CD4-positive, CD25-positive, alpha-beta regulatory T cell (primary cell): ENCODE data around the gene SYTL2. TPM values are rescaled to one million over a fixed set of nuclear protein-coding genes. Genes with fewer than 3 reads are reported as not detected.
"Not testable (repeated sequence)": the region's sequence is repeated elsewhere in the genome, so short reads cannot be mapped to it uniquely, and the experiment has no call there.

Source experiments
- ATAC-seq, 2 donors: fragments of 150-1000 bp; cut with Tn5 transposase; one replicate each; pipeline ENCODE4 v1.10.0; 2021; ENCODE audit warnings: low read depth in 2 of 2, moderate number of reproducible peaks in 2 of 2, moderate library complexity in 1 of 2
- DNase-seq, 3 donors: peaks; one replicate each; pipeline versions ENCODE4 v3.0.0 to v3.0.0-alpha.2; 2012 to 2022; ENCODE audit warnings: mixed read lengths in 1 of 3
- H3K27ac ChIP-seq: one replicate; pipeline ENCODE4 v1.7.0; 2013; ENCODE audit warnings: mild to moderate bottlenecking, low read length; ENCODE audit not compliant: insufficient read depth, poor library complexity, severe bottlenecking
- H3K27me3 ChIP-seq: one replicate; pipeline ENCODE4 v1.7.0; 2013; ENCODE audit warnings: low read length; ENCODE audit not compliant: control insufficient read depth, insufficient read depth
- H3K36me3 ChIP-seq: one replicate; pipeline ENCODE4 v1.7.0; 2013; ENCODE audit warnings: mild to moderate bottlenecking, low read length, moderate library complexity; ENCODE audit not compliant: control insufficient read depth, insufficient read depth
- H3K4me1 ChIP-seq: 2 replicates; pipeline ENCODE4 v1.7.0; 2013; ENCODE audit warnings: mild to moderate bottlenecking, low read length; ENCODE audit not compliant: insufficient read depth, control insufficient read depth, poor library complexity, severe bottlenecking
- H3K4me3 ChIP-seq: one replicate; pipeline ENCODE4 v1.7.0; 2013; ENCODE audit warnings: low read depth, mild to moderate bottlenecking, low read length, moderate library complexity
- H3K9me3 ChIP-seq, 2 experiments: 1 replicate in 1 of 2; 2 replicates in 1 of 2; pipeline ENCODE4 v1.7.0; 2013; ENCODE audit warnings: low read length in 2 of 2, mild to moderate bottlenecking in 1 of 2, moderate library complexity in 1 of 2; ENCODE audit not compliant: control insufficient read depth in 2 of 2
- H3K27ac Mint-ChIP-seq, 3 donors: one replicate each; pipeline ENCODE4 v1.8.0; 2020 to 2022; ENCODE audit warnings: mild to moderate bottlenecking in 3 of 3, mixed read lengths in 3 of 3, moderate library complexity in 2 of 3
- H3K27me3 Mint-ChIP-seq: one replicate; pipeline ENCODE4 v1.8.0; 2022; ENCODE audit warnings: mild to moderate bottlenecking, mixed read lengths
- H3K36me3 Mint-ChIP-seq: one replicate; pipeline ENCODE4 v1.8.0; 2020; ENCODE audit warnings: mixed read lengths
- H3K4me1 Mint-ChIP-seq, 4 donors: one replicate each; pipeline ENCODE4 v1.8.0; 2020 to 2022; ENCODE audit warnings: mixed read lengths in 4 of 4, mild to moderate bottlenecking in 1 of 4
- H3K4me3 Mint-ChIP-seq, 4 donors: one replicate each; pipeline ENCODE4 v1.8.0; 2020 to 2022; ENCODE audit warnings: mild to moderate bottlenecking in 4 of 4, mixed read lengths in 4 of 4, moderate library complexity in 3 of 4
- H3K9me3 Mint-ChIP-seq, 7 donors: one replicate each; pipeline ENCODE4 v1.8.0; 2020 to 2022; ENCODE audit warnings: mixed read lengths in 7 of 7, mild to moderate bottlenecking in 3 of 7, moderate library complexity in 2 of 7
- polyA plus RNA-seq, 4 donors: library from polyadenylated mRNA; unstranded; fragments of 300-500 nt; fragmentation: Illumina TruSeq; gene quantifications; one replicate each; pipeline ENCODE4 v1.2.3, GENCODE V29; 2021
- total RNA-seq: library from RNA; stranded (reverse); gene quantifications from one replicate; pipeline ENCODE4 v1.2.3, GENCODE V29; 2022

Gene SYTL2
- total and polyA plus RNA-seq, 5 donors from 2014 or later, result 4.5 to 40.0 (median 5.6) TPM

DNA sequence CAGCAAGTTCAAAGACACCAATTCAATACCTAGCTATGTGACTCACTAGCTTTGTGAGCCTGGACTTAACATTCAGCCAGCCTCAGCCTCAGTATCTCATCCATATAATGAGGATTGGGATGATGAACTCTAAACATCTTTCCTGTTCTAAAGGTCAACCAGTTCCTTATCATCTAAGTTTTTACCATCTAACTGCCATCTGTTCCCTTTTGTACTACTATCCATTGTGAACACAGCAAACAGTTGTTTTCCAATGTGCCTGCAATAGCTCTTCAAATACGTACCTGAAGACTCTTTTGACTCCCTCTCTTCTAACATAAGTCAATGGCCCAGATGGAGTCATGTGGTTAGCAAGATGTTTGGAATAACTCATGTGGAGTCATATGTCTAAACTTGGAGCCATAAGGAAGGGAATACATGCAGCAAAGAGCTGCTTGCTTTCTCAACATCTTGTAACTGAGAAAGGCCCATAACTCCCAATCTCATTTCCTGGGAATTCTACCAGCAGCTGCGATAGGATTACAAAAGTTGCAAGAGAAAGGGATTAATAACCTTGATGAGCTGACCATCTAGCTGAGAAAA, 19.4 kb downstream of the SYTL2 start:
- no peaks in the 10 kb centered on the region for H3K36me3 Mint-ChIP-seq
- DNase-seq (no peak), ATAC-seq (no peak)
- H3K27me3 Mint-ChIP-seq, result no peaks in the 10 kb centered on the region
- Histone ChIP-seq H3K27ac (no peak overlapping the region), H3K9me3 (no peaks in the 10 kb centered on the region), H3K27me3 (peaks cover 2% of the 10 kb centered on the region), H3K4me1 (no peaks in the 10 kb centered on the region), H3K4me3 (no peak overlapping the region), H3K36me3 (no peaks in the 10 kb centered on the region)
- H3K4me1 Mint-ChIP-seq, result peaks cover 0 to 12% (median 7%) of the 10 kb centered on the region in 4 donors
- H3K4me3 Mint-ChIP-seq, result no peak overlapping the region
- no peak overlapping the region for H3K27ac Mint-ChIP-seq
- peaks cover 0 to 1% (median 0%) of the 10 kb centered on the region in 7 donors for H3K9me3 Mint-ChIP-seq

DNA sequence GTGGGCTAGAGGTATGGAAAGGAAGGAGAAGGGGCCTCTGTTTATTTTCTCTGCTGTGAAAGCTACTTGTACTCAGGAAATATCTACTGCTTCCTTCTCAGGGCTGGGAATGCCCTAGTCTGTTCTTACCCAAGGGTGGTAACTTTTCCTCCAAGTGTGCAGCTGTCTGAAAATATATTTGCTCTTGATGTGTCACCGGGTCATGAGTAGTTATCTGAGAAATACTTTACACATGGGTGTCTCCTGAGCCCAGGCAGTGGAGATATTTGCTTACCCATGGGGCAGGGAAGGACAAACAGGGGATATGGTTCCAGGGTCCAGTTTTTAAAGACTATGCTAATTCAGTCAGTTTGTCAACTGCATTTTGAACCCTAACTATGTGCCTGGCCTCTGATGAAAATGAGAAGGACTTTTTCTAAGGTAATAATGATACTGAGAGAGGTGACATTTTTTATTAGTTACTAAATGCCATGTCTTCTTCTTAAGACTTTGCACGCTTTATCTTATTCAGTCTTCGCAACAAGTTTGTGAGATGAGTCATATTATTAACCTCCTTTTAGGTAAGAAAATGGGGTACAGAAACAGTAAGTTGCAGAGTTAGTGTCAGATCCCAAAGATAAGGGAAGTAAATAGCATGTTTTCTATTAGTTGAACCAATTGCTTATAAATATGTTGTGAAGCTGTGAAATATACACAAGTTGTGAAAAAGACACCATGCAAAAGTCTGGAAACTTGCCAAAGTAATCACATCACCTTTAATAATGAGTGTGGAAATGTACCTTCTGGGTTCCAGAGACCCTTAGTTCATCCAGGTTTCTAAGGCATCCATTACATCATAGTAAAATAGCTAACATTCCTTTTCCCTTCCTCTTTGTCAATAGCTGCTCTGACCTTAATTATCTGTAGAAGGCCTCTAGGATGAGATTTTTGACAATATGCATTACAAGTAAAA, 22.9 kb downstream of the SYTL2 start:
- Mint-ChIP-seq H3K4me1 (peaks cover 0 to 18% (median 9%) of the 10 kb centered on the region in 4 donors), H3K4me3 (peak overlapping the region in 1 of 4 donors; percentile 2), H3K27me3 (no peaks in the 10 kb centered on the region), H3K27ac (peak overlapping the region; percentile 1 to 61 (median 20)), H3K36me3 (no peaks in the 10 kb centered on the region), H3K9me3 (peaks cover 0 to under 1% (median 0%) of the 10 kb centered on the region in 7 donors)
- ATAC-seq (no peak), DNase-seq (no peak)
- H3K4me1 ChIP-seq, result no peaks in the 10 kb centered on the region
- H3K36me3 ChIP-seq, result no peaks in the 10 kb centered on the region
- peak overlapping the region; percentile 8 for H3K27ac ChIP-seq
- no peak overlapping the region for H3K4me3 ChIP-seq
- H3K27me3 ChIP-seq, result no peaks in the 10 kb centered on the region
- no peaks in the 10 kb centered on the region for H3K9me3 ChIP-seq

DNA sequence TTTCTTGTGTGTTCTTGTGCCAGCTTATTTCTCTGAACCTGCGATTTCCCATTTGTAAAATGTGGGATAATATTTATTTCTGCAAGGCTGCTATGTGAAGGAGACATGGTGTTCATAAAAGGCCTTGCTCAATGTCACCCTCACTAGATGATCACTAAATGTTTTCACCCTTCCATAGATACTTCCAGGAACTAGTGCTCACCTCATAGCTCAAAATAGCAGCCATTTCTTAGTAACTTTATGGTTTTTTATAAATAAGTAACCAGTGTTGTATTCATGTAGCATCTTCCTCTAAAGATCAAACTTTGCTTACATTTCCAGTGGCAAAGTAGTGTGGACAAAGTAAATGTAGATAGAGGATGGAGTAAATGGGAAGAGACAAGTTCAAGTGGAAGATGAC, 23.8 kb downstream of the SYTL2 start:
- peaks cover 4% of the 10 kb centered on the region for H3K36me3 Mint-ChIP-seq
- peaks cover 0 to 18% (median 9%) of the 10 kb centered on the region in 4 donors for H3K4me1 Mint-ChIP-seq
- H3K27me3 Mint-ChIP-seq, result no peaks in the 10 kb centered on the region
- Histone ChIP-seq H3K4me3 (no peak overlapping the region), H3K27ac (no peak overlapping the region), H3K27me3 (no peaks in the 10 kb centered on the region), H3K9me3 (peaks cover 0 to 3% of the 10 kb centered on the region in 2 experiments), H3K4me1 (no peaks in the 10 kb centered on the region), H3K36me3 (no peaks in the 10 kb centered on the region)
- no peak overlapping the region for H3K4me3 Mint-ChIP-seq
- no peak overlapping the region for H3K27ac Mint-ChIP-seq
- DNase-seq, result peak in 1 of 3 donors; percentile 36
- ATAC-seq, result no peak
- peaks cover 0 to 5% (median 2%) of the 10 kb centered on the region in 7 donors for H3K9me3 Mint-ChIP-seq

DNA sequence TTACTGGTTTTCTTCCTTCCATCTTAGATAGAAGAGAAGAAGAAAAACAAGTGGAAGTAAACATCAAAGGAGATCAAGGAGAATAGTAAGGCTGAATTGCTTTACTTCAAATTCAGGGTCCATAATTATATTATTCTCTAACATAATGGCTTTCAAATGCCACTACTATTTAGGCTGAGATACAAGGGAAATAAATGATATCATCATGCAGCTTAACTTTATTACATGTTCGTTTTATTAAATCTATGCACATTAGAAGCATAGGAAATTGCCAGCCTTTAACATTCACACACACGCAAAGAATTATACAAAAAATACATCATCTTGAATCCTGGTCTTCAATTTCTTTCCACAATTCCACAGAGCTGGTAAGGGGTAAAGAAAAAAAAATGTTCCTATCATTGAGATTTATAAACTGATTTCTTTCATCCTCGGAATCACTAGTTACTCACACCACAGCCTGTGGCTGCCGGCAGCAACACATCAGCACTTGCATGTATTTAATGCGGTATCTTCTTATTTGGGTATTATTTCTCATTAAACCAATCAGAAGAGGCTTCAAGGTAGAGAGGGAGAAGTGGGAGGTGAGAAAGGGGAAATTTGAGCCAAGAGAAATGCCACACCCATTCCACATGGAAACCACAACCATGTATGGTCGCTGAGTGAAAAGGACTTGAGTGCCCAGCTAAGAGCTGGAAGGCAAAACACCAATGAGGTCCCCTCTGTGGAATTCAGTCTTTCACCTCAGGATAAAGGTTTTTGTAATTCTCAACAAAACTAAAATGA, 26.3 kb downstream of the SYTL2 start:
- no peak overlapping the region for H3K4me3 Mint-ChIP-seq
- Histone ChIP-seq H3K27me3 (no peaks in the 10 kb centered on the region), H3K27ac (no peak overlapping the region), H3K4me3 (no peak overlapping the region), H3K4me1 (peaks cover 6% of the 10 kb centered on the region), H3K36me3 (no peaks in the 10 kb centered on the region), H3K9me3 (peaks cover 0 to 3% of the 10 kb centered on the region in 2 experiments)
- H3K27me3 Mint-ChIP-seq, result no peaks in the 10 kb centered on the region
- peaks cover 5 to 26% (median 20%) of the 10 kb centered on the region in 4 donors for H3K4me1 Mint-ChIP-seq
- DNase-seq, result no peak
- H3K9me3 Mint-ChIP-seq, result peaks cover 0 to 5% (median 2%) of the 10 kb centered on the region in 7 donors
- no peak overlapping the region for H3K27ac Mint-ChIP-seq
- peaks cover 8% of the 10 kb centered on the region for H3K36me3 Mint-ChIP-seq
- no peak for ATAC-seq

DNA sequence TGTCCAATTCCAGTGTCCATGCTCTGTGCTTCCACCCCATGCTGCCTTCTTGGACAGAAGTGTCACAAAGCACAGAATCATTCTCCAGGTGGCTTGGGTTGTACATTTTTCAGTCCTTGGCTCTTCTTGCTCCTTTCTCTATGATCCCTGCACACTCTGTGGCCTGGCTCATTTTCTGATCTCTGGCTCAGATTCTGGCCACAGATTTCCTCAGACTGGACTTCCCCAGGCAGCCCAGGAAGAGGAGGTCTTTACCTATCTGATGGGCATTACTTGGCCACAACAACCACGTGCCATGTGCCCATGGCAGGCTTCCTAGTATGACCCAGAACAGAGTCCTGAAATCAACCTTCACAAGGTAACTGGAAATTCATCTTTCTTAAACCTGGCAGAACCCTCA, 27.2 kb downstream of the SYTL2 start:
- Mint-ChIP-seq H3K27me3 (no peaks in the 10 kb centered on the region), H3K4me3 (no peak overlapping the region), H3K4me1 (peaks cover 5 to 26% (median 20%) of the 10 kb centered on the region in 4 donors), H3K36me3 (peaks cover 8% of the 10 kb centered on the region), H3K27ac (peak overlapping the region in 1 of 3 donors; percentile 36), H3K9me3 (peaks cover 0 to 5% (median 2%) of the 10 kb centered on the region in 7 donors)
- H3K27ac ChIP-seq, result no peak overlapping the region
- ATAC-seq (no peak), DNase-seq (no peak)
- H3K4me3 ChIP-seq, result no peak overlapping the region
- H3K9me3 ChIP-seq, result peaks cover 0 to 3% of the 10 kb centered on the region in 2 experiments
- peaks cover 6% of the 10 kb centered on the region for H3K4me1 ChIP-seq
- H3K36me3 ChIP-seq, result no peaks in the 10 kb centered on the region
- H3K27me3 ChIP-seq, result no peaks in the 10 kb centered on the region

DNA sequence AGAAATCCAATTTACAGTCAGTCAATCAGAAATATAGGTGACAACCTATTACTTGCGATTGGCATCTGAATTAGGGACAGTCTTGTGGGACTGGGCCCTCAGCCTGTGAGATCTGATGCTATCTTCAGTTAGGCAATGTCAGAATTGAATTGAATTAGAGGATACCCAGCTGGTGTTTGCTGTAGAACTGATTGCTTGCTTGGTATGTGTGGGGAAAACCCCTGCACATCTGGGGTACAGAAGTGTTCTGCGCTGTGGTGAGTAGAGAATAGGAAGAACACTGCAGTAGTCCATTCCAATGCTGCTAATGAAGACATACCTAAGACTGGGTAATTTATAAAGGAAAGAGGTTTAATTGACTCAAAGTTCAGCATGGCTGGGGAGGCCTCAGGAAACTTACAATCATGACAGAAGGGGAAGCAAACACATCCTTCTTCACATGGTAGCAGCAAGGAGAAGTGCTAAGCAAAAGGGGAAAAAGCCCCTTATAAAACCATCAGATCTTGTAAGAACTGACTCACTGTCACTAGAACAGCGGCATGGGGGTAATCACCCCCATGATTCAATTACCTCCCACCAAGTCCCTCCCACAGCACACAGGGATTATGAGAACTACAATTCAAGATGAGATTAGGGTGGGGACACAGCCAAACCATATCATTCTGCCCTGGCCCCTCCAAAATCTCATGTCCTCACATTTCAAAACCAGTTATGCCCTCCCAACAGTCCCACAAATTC, 30.0 kb downstream of the SYTL2 start:
- not testable (repeated sequence) for H3K4me3 Mint-ChIP-seq, H3K27me3 Mint-ChIP-seq, ATAC-seq, H3K4me3 ChIP-seq, H3K36me3 Mint-ChIP-seq, H3K27ac ChIP-seq, H3K9me3 Mint-ChIP-seq, H3K9me3 ChIP-seq, H3K36me3 ChIP-seq, DNase-seq, H3K4me1 ChIP-seq, H3K27me3 ChIP-seq
- Mint-ChIP-seq H3K27ac (peak overlapping the region in 2 of 3 donors; percentile 0 to 11), H3K4me1 (peaks cover 5 to 15% (median 10%) of the 10 kb centered on the region in 4 donors)
